Inflammatory macrophage treated with lipopolysaccharide for 1 hour (primary cell): ENCODE data around the gene UBE2E3.
"Not testable (repeated sequence)": the region's sequence is repeated elsewhere in the genome, so short reads cannot be mapped to it uniquely, and the experiment has no call there.

ENCODE experiments used
- DNase-seq, 2 donors: peaks; one replicate each; pipeline ENCODE4 v3.0.0-alpha.2; 2020 to 2022

The UBE2E3 gene

GRCh38 chr2:181036848-181037603 is 56.6 kb downstream of the UBE2E3 start:
- DNase-seq = no peak

GRCh38 chr2:181037922-181038321 is 57.5 kb downstream of the UBE2E3 start:
- DNase-seq = no peak

GRCh38 chr2:181038796-181039195 is 58.4 kb downstream of the UBE2E3 start:
- DNase-seq = no peak

- not testable (repeated sequence) for DNase-seq
These were observed 60.4 kb downstream of the UBE2E3 start for GRCh38 chr2:181040839-181041238.

GRCh38 chr2:181041661-181042060 is 61.3 kb downstream of the UBE2E3 start:
- DNase-seq = no peak

- DNase-seq = peak; percentile 5 to 7
These were observed 62.3 kb downstream of the UBE2E3 start for GRCh38 chr2:181042706-181043105.

- DNase-seq = no peak
These were observed 66.4 kb downstream of the UBE2E3 start for GRCh38 chr2:181046833-181047232.

GRCh38 chr2:181047829-181048228 is 67.4 kb downstream of the UBE2E3 start:
- no peak for DNase-seq

GRCh38 chr2:181051861-181052522 is 71.6 kb downstream of the UBE2E3 start:
- DNase-seq = no peak

GRCh38 chr2:181052523-181052891 is 72.1 kb downstream of the UBE2E3 start:
- DNase-seq = no peak

- no peak for DNase-seq
These were observed 73.9 kb downstream of the UBE2E3 start for GRCh38 chr2:181054256-181054655.

GRCh38 chr2:181054843-181055242 is 74.4 kb downstream of the UBE2E3 start:
- DNase-seq = peak in 1 of 2 donors; percentile 12

- peak; percentile 13 to 79 for DNase-seq
These were observed 78.2 kb downstream of the UBE2E3 start for GRCh38 chr2:181058378-181059269.

GRCh38 chr2:181063696-181064095 is 83.3 kb downstream of the UBE2E3 start:
- DNase-seq = no peak

GRCh38 chr2:181065458-181065857 is 85.1 kb downstream of the UBE2E3 start:
- no peak for DNase-seq

GRCh38 chr2:181066333-181066732 is 85.9 kb downstream of the UBE2E3 start:
- no peak for DNase-seq

GRCh38 chr2:181070119-181070835 is 89.9 kb downstream of the UBE2E3 start:
- DNase-seq = peak in 1 of 2 donors; percentile 19

- no peak for DNase-seq
These were observed 90.4 kb downstream of the UBE2E3 start for GRCh38 chr2:181070836-181071200.

- DNase-seq = peak; percentile 72 to 77
These were observed 92.3 kb downstream of the UBE2E3 start for GRCh38 chr2:181072486-181073235.

- no peak for DNase-seq
These were observed 93.5 kb downstream of the UBE2E3 start for GRCh38 chr2:181073896-181074295.

- DNase-seq = no peak
These were observed 94.1 kb downstream of the UBE2E3 start for GRCh38 chr2:181074457-181074856.

- DNase-seq = no peak
These were observed 96.3 kb downstream of the UBE2E3 start for GRCh38 chr2:181076658-181077057.
